Ascending aorta (tissue), 2 donors: ENCODE measurements around the gene APCDD1. TPM values are rescaled to one million over a fixed set of nuclear protein-coding genes. Genes with fewer than 3 reads are reported as not detected.

Experiments used
- DNase-seq, 2 donors: peaks; one replicate each; pipeline ENCODE4 v3.0.0-alpha.2; 2019; ENCODE audit warnings: low spot score in 2 of 2
- H3K27ac ChIP-seq, 2 donors: fragments of 200-600 bp; sonication (generic); one replicate each; pipeline ENCODE4 v1.5.1; 2016 to 2017; ENCODE audit warnings: mild to moderate bottlenecking in 1 of 2
- H3K27me3 ChIP-seq: fragments of 200-600 bp; sonication (generic); one replicate; pipeline ENCODE4 v1.5.1; 2017
- H3K36me3 ChIP-seq, 2 donors: fragments of 200-600 bp; sonication (generic); one replicate each; pipeline ENCODE4 v1.5.1; 2016
- H3K4me1 ChIP-seq, 2 donors: fragments of 200-600 bp; sonication (generic); one replicate each; pipeline ENCODE4 v1.5.1; 2016 to 2017; ENCODE audit warnings: mild to moderate bottlenecking in 1 of 2
- H3K4me3 ChIP-seq, 2 donors: fragments of 200-600 bp; sonication (generic); one replicate each; pipeline ENCODE4 v1.5.1; 2016 to 2017; ENCODE audit warnings: mild to moderate bottlenecking in 1 of 2
- H3K9me3 ChIP-seq, 2 donors: fragments of 200-600 bp; sonication (generic); one replicate each; pipeline ENCODE4 v1.5.1; 2016
- CTCF ChIP-seq, 3 experiments: fragments of 200-600 bp in 2 of 3; fragments of 450-650 bp in 1 of 3; sonication (generic) in 2 of 3; IDR thresholded peaks; one replicate each; pipeline ENCODE4 v1.5.1; 2016 to 2019; ENCODE audit warnings: antibody characterized with exemption in 3 of 3, mild to moderate bottlenecking in 1 of 3, moderate library complexity in 1 of 3
- intact Hi-C: fragments of 100-400 bp; cut with DNase I; formaldehyde crosslinking; loops from one replicate; pipeline ENCODE4 v1.15.1; 2023
- total RNA-seq: library from RNA; depleted of rRNA; stranded (reverse); fragments of >200 nt; gene quantifications from one replicate; pipeline ENCODE4 v1.1.0, GENCODE V29; 2016

Gene APCDD1
- total RNA-seq, 1 donor from 2014 or later: 77.0 TPM

GRCh38 chr18:10523544-10523943 lies 69.1 kb downstream of the APCDD1 start:
- H3K4me1 ChIP-seq: peaks cover 7 to 16% of the 10 kb centered on the region in 2 donors
- no peak for DNase-seq
- no peak overlapping the region for H3K4me3 ChIP-seq
- intact Hi-C loops: loop anchor here (10.0 kb wide), 2 partner anchors 719 to 1169 kb away; no protein-coding TSS in a partner anchor
- H3K27ac ChIP-seq: no peak overlapping the region
- no peaks in the 10 kb centered on the region for H3K9me3 ChIP-seq
- TF ChIP-seq CTCF (IDR thresholded peaks at IDR 0.05): no peak
- no peaks in the 10 kb centered on the region for H3K36me3 ChIP-seq
- no peaks in the 10 kb centered on the region for H3K27me3 ChIP-seq

GRCh38 chr18:10524507-10525370 lies 70.3 kb downstream of the APCDD1 start:
- Histone ChIP-seq H3K9me3 (no peaks in the 10 kb centered on the region), H3K4me3 (peak overlapping the region in 1 of 2 donors; percentile 80), H3K4me1 (peaks cover 2 to 7% of the 10 kb centered on the region in 2 donors), H3K27ac (no peak overlapping the region), H3K36me3 (no peaks in the 10 kb centered on the region), H3K27me3 (no peaks in the 10 kb centered on the region)
- TF ChIP-seq CTCF (IDR thresholded peaks at IDR 0.05): no peak
- DNase-seq: no peak
- intact Hi-C loops: loop anchor here (10.0 kb wide), 2 partner anchors 720 to 1170 kb away; no protein-coding TSS in a partner anchor

GRCh38 chr18:10525371-10525691 lies 70.9 kb downstream of the APCDD1 start:
- Histone ChIP-seq H3K27ac (peak overlapping the region; percentile 89 to 90), H3K4me1 (peaks cover 0 to 7% of the 10 kb centered on the region in 2 donors), H3K27me3 (no peaks in the 10 kb centered on the region), H3K4me3 (peak overlapping the region; percentile 74 to 80), H3K9me3 (no peaks in the 10 kb centered on the region), H3K36me3 (no peaks in the 10 kb centered on the region)
- no peak for TF ChIP-seq CTCF (IDR thresholded peaks at IDR 0.05)
- no peak for DNase-seq
- intact Hi-C loops: loop anchor here (10.0 kb wide), 2 partner anchors 721 to 1171 kb away; no protein-coding TSS in a partner anchor

- Histone ChIP-seq H3K4me3 (peak within 1 kb of the TSS; percentile 74 to 80), H3K9me3 (no peaks in the 10 kb centered on the region), H3K27ac (peak within 1 kb of the TSS; percentile 89 to 90), H3K4me1 (peaks cover 0 to 7% of the 10 kb centered on the region in 2 donors), H3K36me3 (no peaks in the 10 kb centered on the region), H3K27me3 (no peaks in the 10 kb centered on the region)
- intact Hi-C loops: loop anchor here (2.0 to 10.0 kb wide), 3 partner anchors 721 to 1171 kb away; partner anchors contain the start of gene PPP4R1
- TF ChIP-seq CTCF (IDR thresholded peaks at IDR 0.05): no peak
- DNase-seq: peak; percentile 63 to 94
Measured at GRCh38 chr18:10525697-10526560, 71.5 kb downstream of the APCDD1 start, which contains the start of gene NAPG. Gene NAPG, plus strand, starts transcription at chr18:10526027. Its CDS starts 76 bp downstream, at chr18:10526103.

- peak overlapping the region; percentile 74 to 80 for H3K4me3 ChIP-seq
- no peak for DNase-seq
- intact Hi-C loops: loop anchor here (2.0 to 10.0 kb wide), 3 partner anchors 722 to 1172 kb away; partner anchors contain the start of gene PPP4R1
- H3K9me3 ChIP-seq: no peaks in the 10 kb centered on the region
- no peaks in the 10 kb centered on the region for H3K27me3 ChIP-seq
- peaks cover 0 to 7% of the 10 kb centered on the region in 2 donors for H3K4me1 ChIP-seq
- TF ChIP-seq CTCF (IDR thresholded peaks at IDR 0.05): no peak
- no peaks in the 10 kb centered on the region for H3K36me3 ChIP-seq
- peak overlapping the region; percentile 89 to 90 for H3K27ac ChIP-seq
Measured at GRCh38 chr18:10526561-10526949, 72.1 kb downstream of the APCDD1 start.
